Omental fat pad (tissue), 4 donors: ENCODE results near the gene SLAIN1. TPM values are rescaled to one million over a fixed set of nuclear protein-coding genes. Genes with fewer than 3 reads are reported as not detected.

Source experiments
- ATAC-seq: fragments of 150-250 bp; one replicate; pipeline ENCODE4 v1.9.1; 2016; ENCODE audit warnings: mild to moderate bottlenecking, moderate library complexity; ENCODE audit not compliant: low FRiP score
- DNase-seq: peaks from one replicate; pipeline ENCODE4 v3.0.0-alpha.2; 2019; ENCODE audit warnings: low spot score
- CTCF ChIP-seq, 3 donors: fragments of 450-650 bp; IDR thresholded peaks; one replicate each; pipeline ENCODE4 v1.5.1; 2016 to 2017; ENCODE audit warnings: antibody characterized with exemption in 3 of 3, mild to moderate bottlenecking in 3 of 3, moderate library complexity in 2 of 3
- small RNA-seq: library from RNA; depleted of rRNA; stranded (forward); fragments of <200 nt; gene quantifications from one replicate; pipeline ENCODE3, GENCODE V24; 2016
- total RNA-seq, 4 donors: library from RNA; depleted of rRNA; stranded (reverse); fragments of >200 nt; gene quantifications; one replicate each; pipeline ENCODE4 v1.1.0, GENCODE V29; 2016

SLAIN1 gene
- total RNA-seq, 4 donors from 2014 or later, result 1.3 to 9.8 (median 4.9) TPM

GRCh38 chr13:77806518-77806917 is 109.0 kb downstream of the SLAIN1 start:
- ATAC-seq (no peak), DNase-seq (no peak)
- TF ChIP-seq CTCF (IDR thresholded peaks at IDR 0.05), result no peak

DNA sequence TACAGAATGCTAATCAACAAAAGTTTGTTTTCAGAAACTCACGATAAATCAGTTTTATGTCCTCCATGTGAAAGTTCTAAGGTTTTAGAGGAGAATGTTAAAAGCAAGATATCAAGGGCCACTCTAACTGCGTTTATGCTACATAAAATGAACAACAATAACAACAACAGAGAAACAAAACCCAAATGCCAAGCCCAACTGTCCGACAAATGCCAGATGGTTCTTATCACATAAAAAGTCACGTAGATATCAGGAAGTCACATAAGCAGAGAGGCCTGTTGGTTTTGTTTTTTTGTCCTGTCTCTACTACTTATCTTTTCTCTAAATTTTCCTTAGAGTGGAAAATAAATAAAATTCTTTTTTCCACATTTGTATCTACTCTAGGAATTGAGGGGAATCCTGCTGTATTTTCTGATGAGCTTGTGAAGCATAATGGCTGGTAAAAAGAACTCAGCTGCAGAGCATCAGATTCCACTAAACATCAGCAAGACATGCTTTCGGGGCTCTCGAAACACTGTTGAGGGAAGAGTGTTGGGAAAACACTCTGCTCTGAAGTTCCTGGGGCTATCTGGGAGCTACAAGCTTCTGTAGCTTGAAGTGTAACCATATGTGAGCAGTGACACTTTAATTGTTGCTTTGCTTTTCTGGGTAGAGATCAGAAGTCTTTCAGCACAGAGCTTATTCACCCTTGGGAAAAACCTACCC is 110.1 kb downstream of the SLAIN1 start:
- no peak for DNase-seq
- no peak for TF ChIP-seq CTCF (IDR thresholded peaks at IDR 0.05)
- no peak for ATAC-seq

DNA sequence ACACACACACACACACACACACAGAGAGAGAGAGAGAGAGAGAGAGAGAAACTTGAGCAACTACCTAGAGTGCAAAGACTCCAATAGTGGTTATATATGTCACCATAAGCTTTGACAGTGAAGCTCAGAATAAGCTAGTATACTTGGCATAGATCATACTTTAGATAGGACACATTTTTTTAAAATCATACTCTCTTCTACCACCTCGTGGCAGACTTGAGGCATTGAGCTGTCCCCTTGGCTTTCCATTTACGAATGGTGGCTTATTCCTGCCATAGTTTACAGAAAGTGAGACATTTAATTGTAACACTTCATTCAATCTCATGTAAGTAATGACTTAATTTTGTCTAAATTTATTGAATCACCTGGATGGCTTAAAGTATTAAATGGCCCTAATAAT is 112.9 kb downstream of the SLAIN1 start:
- DNase-seq (no peak), ATAC-seq (no peak)
- no peak for TF ChIP-seq CTCF (IDR thresholded peaks at IDR 0.05)

GRCh38 chr13:77810878-77811277 is 113.4 kb downstream of the SLAIN1 start:
- no peak for DNase-seq
- no peak for TF ChIP-seq CTCF (IDR thresholded peaks at IDR 0.05)
- no peak for ATAC-seq

DNA sequence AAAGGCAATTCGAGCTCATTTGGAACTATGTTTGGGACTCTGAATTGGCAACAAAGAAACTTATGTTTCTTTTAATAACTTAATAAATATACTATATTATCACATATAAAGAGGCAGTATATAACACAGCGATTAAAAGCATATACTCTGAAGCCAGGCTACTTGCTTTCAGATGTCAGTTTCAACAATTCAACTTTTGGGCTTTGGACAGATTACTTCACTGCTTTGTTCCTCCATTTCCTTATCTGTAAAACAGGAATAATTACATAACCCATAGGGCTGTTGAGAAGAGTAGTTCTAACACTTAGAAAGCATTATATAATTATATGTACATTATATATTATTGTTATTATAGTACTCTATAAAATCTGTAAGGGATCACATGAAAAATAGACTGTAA is 113.9 kb downstream of the SLAIN1 start:
- DNase-seq, result no peak

GRCh38 chr13:77811981-77812380 is 114.5 kb downstream of the SLAIN1 start:
- ATAC-seq, result no peak
- no peak for TF ChIP-seq CTCF (IDR thresholded peaks at IDR 0.05)

More for the DNA sequence above, 113.9 kb downstream of the SLAIN1 start:
- ATAC-seq, result no peak
- no peak for TF ChIP-seq CTCF (IDR thresholded peaks at IDR 0.05)

More at GRCh38 chr13:77811981-77812380, 114.5 kb downstream of the SLAIN1 start:
- no peak for DNase-seq

Small RNA genes within 50 kb of the gene (small RNA-seq; reads per million reads assigned to genes)
- gene MIR3665 (not detected), gene SPTLC1P5 (not detected)

Other genes starting within 250 kb of the SLAIN1 start
- gene SCEL, start 162.0 kb upstream of the SLAIN1 start, total RNA-seq, result 1 to 10 TPM in 3 of 4 donors, under 1 TPM in 1; 0.94 to 6.9 (median 4.1) TPM
- 100 to 1,000 TPM in 3 of 4 donors, 10 to 100 TPM in 1; 90.2 to 235 (median 184) TPM for gene EDNRB, start 221.1 kb downstream of the SLAIN1 start, total RNA-seq